Erythroblast (primary cell): ENCODE data around the gene SENP1.

Experiments used
- DNase-seq, 2 experiments: peaks; one replicate each; lab custom pipeline; 2025; lab: John Stamatoyannopoulos, UW
- GATA1 ChIP-seq: IDR thresholded peaks from 2 replicates; pipeline ENCODE4 v1.6.1; 2011; ENCODE audit warnings: low read depth, mild to moderate bottlenecking, control low read depth, low read length, moderate library complexity
- POLR2A ChIP-seq: IDR thresholded peaks from 2 replicates; pipeline ENCODE4 v1.6.1; 2011; ENCODE audit warnings: mild to moderate bottlenecking, low read length

The SENP1 gene

DNA sequence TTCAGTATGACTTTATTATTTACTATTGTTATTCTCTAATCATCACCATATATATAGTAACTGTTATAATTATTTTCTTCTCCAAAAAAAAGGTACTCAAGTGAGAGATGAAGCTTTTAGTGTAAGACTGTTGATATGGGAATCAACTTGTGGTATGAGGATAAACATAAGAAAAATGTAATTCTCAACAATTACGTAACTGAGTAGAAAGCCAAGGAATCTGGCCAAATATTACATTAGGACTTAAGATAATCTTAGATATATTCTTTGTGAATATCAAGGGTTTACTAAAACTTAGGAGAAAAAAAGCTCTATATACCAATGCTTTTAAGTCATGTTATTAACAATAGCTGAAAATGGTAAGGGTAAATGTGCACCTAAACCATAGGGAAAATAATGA lies 13.3 kb downstream of the SENP1 start:
- no peak for DNase-seq
- TF ChIP-seq GATA1 (no peak), POLR2A (no peak)

GRCh38 chr12:48086327-48086726 lies 19.6 kb downstream of the SENP1 start:
- TF ChIP-seq GATA1 (no peak), POLR2A (no peak)
- no peak for DNase-seq

DNA sequence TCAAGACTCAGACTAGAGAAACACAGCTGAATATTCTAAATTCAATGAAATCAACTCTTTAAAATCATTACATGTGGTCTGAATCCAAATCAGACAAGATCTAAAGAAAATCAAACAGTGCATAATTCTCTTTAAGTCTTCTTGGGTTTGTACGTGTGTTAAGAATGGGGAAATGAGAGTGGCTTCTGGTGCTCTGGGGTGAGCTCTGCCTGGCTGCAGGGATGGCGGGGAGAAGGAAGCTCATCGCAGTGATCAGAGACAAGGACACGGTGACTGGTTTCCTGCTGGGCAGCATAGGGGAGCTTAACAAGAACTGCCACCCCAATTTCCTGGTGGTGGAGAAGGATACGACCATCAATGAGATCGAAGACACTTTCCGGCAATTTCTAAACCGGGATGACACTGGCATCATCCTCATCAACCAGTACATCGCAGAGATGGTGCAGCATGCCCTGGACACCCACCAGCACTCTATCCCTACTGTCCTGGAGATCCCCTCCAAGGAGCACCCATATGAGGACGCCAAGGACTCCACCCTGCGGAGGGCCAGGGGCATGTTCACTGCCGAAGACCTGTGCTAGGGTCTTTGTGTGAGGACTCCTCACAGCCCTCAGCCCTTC lies 20.9 kb downstream of the SENP1 start:
- DNase-seq, result no peak
- no peak for TF ChIP-seq POLR2A
- TF ChIP-seq GATA1, result no peak

DNA sequence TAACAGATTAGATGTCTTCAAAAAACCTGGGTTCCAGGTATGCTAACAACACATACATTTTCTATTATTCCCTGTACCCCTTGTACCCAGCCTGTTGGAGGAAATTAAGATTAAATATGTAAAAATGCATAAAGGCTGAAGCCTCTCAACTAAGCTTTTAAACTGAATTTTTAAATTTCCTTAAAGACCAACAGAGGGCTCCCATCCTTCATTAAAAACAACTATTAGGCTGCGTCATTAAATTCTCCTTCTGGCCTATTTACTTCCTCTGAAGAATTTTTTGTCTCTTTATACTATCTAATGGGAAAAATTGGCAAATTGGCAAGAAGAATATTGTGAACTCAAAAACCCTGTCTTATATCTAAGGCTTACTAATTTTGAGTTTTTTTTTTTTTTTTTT lies 21.8 kb downstream of the SENP1 start:
- peak; percentile 25 to 50 for DNase-seq
- no peak for TF ChIP-seq GATA1
- TF ChIP-seq POLR2A, result no peak

DNA sequence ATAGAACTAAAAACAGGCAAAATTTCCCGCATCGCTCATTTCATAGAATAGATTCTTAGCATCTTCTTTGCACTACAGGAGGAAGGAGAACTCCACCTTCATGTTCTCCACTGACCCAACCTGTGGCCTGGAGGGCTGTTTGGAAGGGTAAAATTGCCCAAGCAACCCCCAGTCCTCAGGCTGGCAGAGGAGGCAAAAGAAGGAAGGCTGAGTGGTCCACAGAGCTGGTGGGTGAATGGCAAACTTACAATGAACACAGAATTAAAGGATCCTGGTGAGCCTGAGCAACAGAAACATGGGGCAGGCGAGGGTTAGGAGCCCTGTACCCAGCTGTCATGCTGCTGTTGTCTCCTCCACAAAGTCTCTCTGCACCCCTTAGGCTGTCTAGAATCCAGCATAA lies 25.1 kb downstream of the SENP1 start:
- TF ChIP-seq POLR2A, result no peak
- TF ChIP-seq GATA1, result no peak

GRCh38 chr12:48080285-48080684 lies 25.6 kb downstream of the SENP1 start:
- DNase-seq, result no peak
- TF ChIP-seq GATA1 (no peak), POLR2A (no peak)

More for the DNA sequence above, 25.1 kb downstream of the SENP1 start:
- DNase-seq, result no peak

- no peak for DNase-seq
- TF ChIP-seq POLR2A (no peak), GATA1 (no peak)
These were observed 27.0 kb downstream of the SENP1 start for GRCh38 chr12:48078901-48079300.

- TF ChIP-seq GATA1 (no peak), POLR2A (no peak)
- no peak for DNase-seq
These were observed 28.8 kb downstream of the SENP1 start for GRCh38 chr12:48077111-48077510.

- TF ChIP-seq POLR2A (no peak), GATA1 (no peak)
- DNase-seq, result no peak
These were observed 30.0 kb downstream of the SENP1 start for GRCh38 chr12:48075832-48076231.

DNA sequence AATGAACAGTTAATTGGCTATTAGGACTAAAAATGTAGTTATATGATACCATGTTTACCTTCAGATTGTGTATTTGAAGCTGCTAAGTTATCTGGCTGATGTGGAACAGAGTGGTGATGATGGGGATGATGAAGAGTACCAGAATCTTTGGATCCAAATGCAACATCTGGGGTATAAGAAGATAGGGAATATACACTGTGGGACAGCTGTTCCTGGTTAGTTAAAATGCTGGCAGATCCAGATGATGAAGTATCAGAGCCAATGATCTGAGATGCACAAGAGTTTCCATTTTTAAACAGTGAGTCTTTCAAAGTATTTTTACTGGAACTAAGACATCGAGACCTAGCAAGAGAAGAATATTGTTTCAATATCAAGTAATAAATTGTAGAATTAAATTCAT lies 31.6 kb downstream of the SENP1 start:
- no peak for DNase-seq
- TF ChIP-seq GATA1 (no peak), POLR2A (no peak)

- TF ChIP-seq POLR2A (no peak), GATA1 (no peak)
- no peak for DNase-seq
These were observed 33.6 kb downstream of the SENP1 start for GRCh38 chr12:48072266-48072665.

DNA sequence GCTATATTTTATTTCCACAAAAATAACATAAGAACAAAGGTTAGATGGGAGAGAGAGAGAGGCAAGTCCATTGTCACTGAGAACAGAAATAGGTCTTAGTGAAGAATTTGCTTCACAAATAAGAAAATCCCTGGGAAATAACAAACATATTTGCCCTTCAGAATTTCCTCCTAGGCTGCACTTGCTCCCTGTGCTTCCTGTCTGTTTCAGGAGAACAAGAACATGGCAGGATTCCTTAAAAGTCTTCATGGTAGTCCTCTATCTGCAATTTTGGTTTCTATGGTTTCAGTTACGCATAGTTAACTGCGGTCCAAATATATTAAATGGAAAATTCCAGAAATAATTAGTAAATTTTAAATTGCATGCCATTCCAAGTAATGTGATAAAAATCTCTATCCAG lies 34.1 kb downstream of the SENP1 start:
- DNase-seq, result no peak
- TF ChIP-seq GATA1 (no peak), POLR2A (no peak)

GRCh38 chr12:48070731-48071130 lies 35.1 kb downstream of the SENP1 start:
- TF ChIP-seq POLR2A, result no peak
- DNase-seq, result no peak

- no peak for DNase-seq
These were observed 35.8 kb downstream of the SENP1 start for GRCh38 chr12:48070033-48070432.

DNA sequence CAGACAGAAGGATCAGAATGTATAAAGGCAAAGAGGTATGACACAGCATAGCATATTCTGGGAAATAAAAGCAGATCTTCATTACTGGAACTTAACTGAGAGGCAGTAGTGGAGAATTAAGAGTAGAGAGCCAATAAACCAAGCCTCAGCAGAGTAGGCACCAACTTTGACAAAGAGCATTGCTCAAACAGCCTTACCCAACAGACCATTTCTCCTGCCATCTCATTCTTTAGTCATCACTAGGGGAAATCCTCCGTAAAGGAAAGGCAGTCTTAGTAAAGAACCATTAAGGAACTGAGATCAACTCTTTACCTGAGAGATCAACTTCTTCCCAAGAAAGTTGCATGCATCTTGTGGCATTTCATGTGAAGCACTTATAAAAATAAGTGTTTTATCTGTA lies 36.6 kb downstream of the SENP1 start:
- TF ChIP-seq POLR2A (no peak), GATA1 (no peak)
- DNase-seq, result no peak

More at GRCh38 chr12:48070033-48070432, 35.8 kb downstream of the SENP1 start:
- TF ChIP-seq GATA1 (no peak), POLR2A (no peak)
